HG03066 (cell line): ENCODE data around the gene CHST8.

Experiments used
- ATAC-seq: cut with Tn5 transposase; IDR thresholded peaks from one replicate; pipeline ENCODE4 v1.9.1; 2021; ENCODE audit warnings: low read depth; ENCODE audit not compliant: unreplicated experiment

Gene CHST8

GRCh38 chr19:33706631-33707030, 84.9 kb downstream of the CHST8 start:
- no peak for ATAC-seq

DNA sequence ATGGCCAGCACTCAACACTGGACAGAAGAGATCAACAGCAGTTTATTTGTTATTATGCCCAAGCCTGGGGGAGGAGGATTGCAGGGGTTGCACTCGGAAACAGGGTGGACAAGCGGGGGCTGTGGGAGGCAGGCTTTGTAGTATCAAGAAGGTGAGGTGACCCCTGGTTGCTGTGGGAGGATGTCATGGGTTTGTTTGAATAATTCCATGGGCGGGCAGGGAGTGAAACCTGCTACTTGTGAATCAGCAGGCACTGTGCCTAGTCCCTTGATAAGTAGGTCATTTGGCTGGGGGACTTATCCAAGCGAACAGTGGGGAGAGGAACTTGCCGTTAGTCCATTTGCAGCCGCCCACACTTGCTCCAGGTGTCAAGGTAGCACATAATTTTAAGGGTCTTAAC, 90.5 kb downstream of the CHST8 start:
- no peak for ATAC-seq

- ATAC-seq = no peak
These were observed 91.4 kb downstream of the CHST8 start for GRCh38 chr19:33713194-33713593.

- ATAC-seq = no peak
These were observed 92.4 kb downstream of the CHST8 start for GRCh38 chr19:33714149-33714548.

DNA sequence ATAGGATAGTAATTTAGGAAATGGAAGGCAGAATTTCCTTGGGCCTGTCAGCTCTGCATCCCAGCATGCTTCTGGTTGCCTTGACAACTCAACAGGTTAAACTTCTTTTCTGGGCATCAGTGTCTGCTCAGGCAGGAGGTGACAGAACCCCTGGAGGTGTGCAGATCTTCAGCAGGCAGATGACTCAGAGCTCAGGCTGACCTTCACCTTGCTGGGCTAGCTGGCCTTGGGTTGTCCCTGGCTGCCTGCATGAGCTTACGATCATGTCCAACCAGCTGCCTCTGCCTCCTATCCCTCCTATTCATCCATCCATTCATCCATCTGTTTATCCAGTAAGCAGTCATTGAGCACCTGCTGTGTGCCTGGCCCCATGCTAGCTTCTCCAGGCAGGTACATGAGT, 93.7 kb downstream of the CHST8 start:
- ATAC-seq = no peak

DNA sequence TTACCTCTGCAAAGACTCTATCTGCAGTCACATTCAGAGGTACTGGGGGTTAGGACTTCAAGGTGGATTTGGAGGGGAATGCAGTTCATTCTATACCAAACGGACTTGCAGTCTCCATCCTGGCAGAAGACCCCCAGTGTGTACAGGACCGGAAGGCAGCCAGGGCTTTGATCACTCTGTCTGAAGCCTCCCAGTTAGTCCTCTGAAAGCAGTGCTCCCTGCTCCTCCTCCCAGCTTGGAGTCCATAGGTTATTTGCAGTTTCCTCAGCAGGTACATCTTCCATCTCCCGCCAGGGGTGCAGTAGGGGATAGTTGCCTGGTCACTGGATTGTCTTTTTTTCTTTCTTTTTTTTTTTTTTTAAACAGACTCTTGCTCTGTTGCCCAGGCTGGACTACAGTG, 96.1 kb downstream of the CHST8 start:
- no peak for ATAC-seq

DNA sequence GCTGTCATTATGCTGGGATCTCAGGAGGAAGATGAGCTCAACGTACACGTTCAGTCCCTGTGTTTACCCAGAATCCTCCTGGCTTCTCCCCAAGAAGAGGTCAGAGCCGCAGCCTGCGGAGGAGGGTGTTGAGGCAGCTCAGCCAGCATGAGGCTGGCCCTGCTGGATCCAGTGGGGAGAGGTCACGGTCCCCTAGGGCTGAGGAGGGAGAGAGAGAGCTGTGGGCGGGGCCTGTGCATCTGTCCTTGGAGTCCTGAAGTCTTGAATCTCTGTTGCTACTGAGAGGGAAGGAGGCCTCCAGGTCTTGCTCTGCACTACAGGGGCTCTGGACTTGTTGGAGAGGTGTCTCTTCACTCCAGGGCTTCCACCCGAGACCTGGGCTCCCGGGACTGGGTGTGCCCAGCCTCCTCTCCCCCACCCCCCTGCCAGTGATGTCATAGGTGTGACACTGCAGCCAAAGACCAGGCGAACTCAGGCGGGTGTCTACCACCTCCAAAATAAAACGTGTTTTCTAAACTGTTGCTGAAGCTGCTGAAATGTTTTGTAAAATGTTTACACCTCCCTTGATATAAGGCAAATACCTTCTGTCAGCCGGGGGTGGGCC, 97.0 kb downstream of the CHST8 start:
- no peak for ATAC-seq

- no peak for ATAC-seq
These were observed 97.8 kb downstream of the CHST8 start for GRCh38 chr19:33719366-33720154.

GRCh38 chr19:33720155-33720493, 98.4 kb downstream of the CHST8 start:
- ATAC-seq = no peak

DNA sequence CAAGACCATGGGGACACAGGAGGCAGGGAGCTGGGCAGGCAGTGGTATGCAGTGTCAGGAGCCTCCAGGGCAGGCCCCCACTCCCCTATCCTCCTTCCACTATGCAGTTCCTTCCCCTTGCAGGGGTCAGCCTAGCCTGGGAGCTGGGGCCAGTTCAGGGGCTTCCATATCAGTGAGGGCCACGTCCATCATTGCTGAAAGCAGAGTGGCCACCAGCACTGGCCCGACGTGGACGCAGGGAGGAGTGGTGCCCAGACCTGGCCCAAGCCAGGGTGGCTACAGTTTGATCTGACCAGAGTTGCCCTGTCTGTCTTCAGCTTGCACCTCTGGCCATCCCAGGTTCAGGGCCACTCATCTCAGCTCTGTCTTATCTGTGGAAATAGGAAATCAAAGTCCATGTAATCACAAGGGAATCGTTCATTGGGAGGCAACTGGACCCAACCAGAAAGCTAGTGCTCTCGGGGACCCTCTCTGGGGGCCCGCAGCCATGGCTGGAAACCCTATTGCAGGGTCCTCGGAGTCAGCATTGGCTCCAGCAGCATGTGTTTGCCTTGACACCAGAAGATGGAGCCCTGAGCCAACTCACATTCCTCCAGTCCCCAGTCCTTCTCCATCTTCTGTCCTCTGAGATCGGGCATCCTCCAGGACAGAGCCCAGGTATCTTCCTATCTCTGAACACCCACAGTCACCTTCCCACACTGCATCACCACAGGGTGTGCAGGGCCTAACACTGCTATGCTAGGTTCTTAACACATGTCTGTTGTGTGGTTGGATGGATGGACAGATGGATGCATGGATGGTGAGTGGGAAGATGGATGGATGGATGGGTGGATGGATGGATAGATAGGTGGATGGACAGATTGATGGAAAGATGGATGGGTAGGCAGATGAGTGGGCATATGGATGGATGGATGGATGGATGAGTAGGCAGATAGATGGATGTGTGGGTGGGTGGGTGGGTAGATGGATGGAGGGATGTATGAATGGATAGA, 99.2 kb downstream of the CHST8 start:
- ATAC-seq = no peak

- no peak for ATAC-seq
These were observed 100.1 kb downstream of the CHST8 start for GRCh38 chr19:33721735-33722297.

GRCh38 chr19:33722456-33723239, 100.9 kb downstream of the CHST8 start:
- ATAC-seq = no peak

DNA sequence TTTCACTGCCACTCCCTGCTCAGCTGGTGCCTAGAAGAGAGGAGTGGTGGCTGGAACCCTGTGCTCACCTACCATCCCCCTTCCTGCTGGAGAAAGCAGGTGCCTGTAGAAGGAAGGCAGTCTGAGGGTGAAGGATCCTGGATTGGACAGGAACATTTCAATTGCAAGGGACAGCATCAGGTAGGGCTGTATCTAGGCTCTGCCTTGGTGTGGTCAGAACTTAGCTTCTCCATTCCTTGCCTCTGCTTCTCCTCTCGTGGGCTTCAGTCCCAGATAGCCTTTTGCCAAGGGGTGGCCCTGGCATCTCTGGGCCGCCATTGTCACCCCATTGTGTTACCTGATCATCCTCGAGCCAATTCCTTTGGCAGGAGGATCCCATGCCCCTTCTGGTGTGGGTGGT, 101.8 kb downstream of the CHST8 start:
- ATAC-seq = no peak

GRCh38 chr19:33724021-33724720, 102.4 kb downstream of the CHST8 start:
- no peak for ATAC-seq

DNA sequence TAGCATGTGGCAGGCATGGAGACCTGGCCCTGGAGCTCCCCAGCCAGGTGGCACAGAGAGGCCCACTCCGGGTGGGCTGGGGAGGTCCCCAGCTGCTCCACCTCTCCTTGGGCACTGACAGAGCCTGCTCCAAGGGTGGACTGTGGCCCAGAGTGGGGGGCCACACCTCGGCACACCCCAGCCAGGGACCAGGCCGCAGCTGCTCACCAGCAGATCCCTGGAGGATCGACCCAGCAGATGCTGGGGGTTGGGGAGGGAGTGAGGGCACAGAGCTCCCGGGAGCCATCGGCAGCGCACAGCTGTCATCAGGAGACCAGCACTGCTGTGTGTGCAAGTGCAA, 102.9 kb downstream of the CHST8 start:
- no peak for ATAC-seq

- ATAC-seq = no peak
These were observed 103.8 kb downstream of the CHST8 start for GRCh38 chr19:33725567-33725966.

DNA sequence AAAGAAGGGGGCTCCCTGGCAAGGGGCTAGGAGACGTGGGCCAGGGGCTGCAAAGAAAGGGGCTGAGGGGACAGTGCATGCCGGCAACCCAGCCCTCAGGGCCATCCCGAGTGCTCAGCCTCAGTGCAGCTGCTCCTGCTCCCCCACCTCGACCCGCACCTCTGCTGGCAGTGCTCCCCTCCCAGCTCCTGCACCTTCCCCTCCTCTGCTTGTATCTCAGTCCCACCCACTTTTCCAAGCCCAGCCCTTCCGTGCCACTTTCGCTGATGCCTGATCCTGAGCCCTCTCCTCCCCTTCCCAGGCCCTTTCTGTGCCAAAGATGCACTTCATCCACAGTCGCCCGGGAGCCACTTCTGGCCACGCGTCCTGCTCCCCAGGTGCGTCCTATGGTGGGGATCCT, 105.0 kb downstream of the CHST8 start:
- no peak for ATAC-seq

DNA sequence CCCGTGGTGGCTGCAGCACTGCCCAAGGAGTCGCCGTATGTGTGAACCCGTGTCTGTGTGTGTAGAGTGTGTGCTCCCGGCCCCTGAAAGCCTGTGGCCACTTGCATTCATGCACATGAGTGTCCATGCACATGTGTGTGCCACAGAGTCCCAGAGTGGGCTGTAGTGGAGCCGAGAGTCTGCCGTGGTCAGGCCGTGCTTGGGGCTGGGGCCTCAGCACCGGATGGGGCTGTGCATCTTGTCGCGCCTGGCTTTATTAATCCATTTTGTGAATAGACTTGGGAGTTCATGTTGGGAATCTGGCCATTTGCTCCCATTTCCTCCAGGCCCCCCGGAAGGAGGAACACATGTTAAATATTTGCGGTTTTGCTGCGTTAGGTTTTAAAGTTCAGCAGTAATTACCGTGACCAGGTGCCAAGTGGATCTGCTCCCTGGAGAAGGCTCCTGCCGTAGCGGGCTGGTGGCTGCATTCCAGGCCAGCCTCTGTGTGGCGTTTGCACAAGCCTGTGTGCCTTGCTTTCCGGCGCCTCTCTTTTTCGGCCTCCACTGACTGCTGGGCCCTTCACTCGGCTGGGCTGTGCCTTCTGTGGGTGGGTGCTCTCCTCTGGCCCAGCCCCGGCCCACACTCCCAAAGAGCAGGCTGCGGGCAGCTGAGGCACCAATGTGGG, 105.7 kb downstream of the CHST8 start:
- ATAC-seq = no peak

DNA sequence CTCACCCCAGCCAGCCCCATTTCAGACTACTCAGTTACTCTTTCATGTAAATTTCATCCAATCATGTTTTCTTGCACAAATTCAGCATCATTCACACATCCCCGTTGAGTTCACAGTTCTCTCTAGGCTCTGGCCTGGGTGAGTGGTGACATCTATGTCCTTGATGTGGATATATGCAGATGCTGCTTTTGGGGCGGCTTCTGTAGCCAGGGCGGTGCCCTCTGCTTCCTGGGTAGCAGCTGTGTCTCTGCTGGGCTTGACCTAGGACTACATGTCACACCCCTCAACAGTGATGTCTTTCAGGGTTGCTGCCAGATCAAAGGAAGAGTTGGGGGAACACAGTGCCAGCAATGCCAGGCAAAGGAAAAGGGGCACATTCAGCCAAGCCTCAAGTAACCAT, 106.4 kb downstream of the CHST8 start:
- no peak for ATAC-seq
